Psoas muscle (tissue), 8 donors: ENCODE measurements around the gene ACSBG1. TPM values are rescaled to one million over a fixed set of nuclear protein-coding genes. Genes with fewer than 3 reads are reported as not detected.

ENCODE experiments used
- ATAC-seq, 4 donors: fragments of 200-7000 bp; cut with Tn5 transposase; one replicate each; pipeline ENCODE4 v1.9.1; 2020; ENCODE audit warnings: moderate library complexity in 3 of 4, mild to moderate bottlenecking in 2 of 4
- DNase-seq, 2 donors: peaks; one replicate each; pipeline ENCODE4 v3.0.0-alpha.2; 2020
- H3K27ac ChIP-seq: fragments of 200-600 bp; one replicate; pipeline ENCODE4 v1.8.0; 2022
- H3K27me3 ChIP-seq, 3 donors: fragments of 200-600 bp in 1 of 3; one replicate each; pipeline versions ENCODE4 v1.6.1 to v1.8.0; 2013 to 2022; ENCODE audit warnings: low read length in 2 of 3, mild to moderate bottlenecking in 2 of 3, moderate library complexity in 1 of 3; ENCODE audit not compliant: insufficient read depth in 3 of 3
- H3K36me3 ChIP-seq, 2 donors: fragments of 200-600 bp in 1 of 2; one replicate each; pipeline versions ENCODE4 v1.6.1 to v1.8.0; 2013 to 2022; ENCODE audit warnings: low read depth in 1 of 2, mild to moderate bottlenecking in 1 of 2, moderate library complexity in 1 of 2; ENCODE audit not compliant: insufficient read depth in 1 of 2
- H3K4me1 ChIP-seq: fragments of 200-600 bp; one replicate; pipeline ENCODE4 v1.8.0; 2022
- H3K4me3 ChIP-seq: fragments of 200-600 bp; one replicate; pipeline ENCODE4 v1.8.0; 2022; ENCODE audit warnings: mild to moderate bottlenecking
- H3K9me3 ChIP-seq: fragments of 200-600 bp; one replicate; pipeline ENCODE4 v1.8.0; 2022
- WGBS, 3 donors: extraction: QIAGEN DNeasy Blood & Tissue Kit; methylation state at CpG; one replicate each; pipeline versions ENCODE4 v1.1.6 to v1.1.7; 2013; 5-methylcytosine and 5-hydroxymethylcytosine counted together
- intact Hi-C, 2 donors: fragments of 100-400 bp; cut with DNase I; formaldehyde crosslinking; loops; one replicate each; pipeline versions ENCODE4 v1.11.0 to v1.14.2; 2022
- polyA plus RNA-seq, 3 donors: library from polyadenylated mRNA; stranded (reverse); fragments of 200-250 nt; gene quantifications; one replicate each; pipeline ENCODE4 v1.2.3, GENCODE V29; 2013
- total RNA-seq, 4 donors: library from RNA; stranded (reverse); fragmentation: NEBNext Ultra II Directional in 2 of 4; extraction: Animal tissue kit (Norgen Biotek cat#: 25700) in 2 of 4; gene quantifications; one replicate each; pipeline versions ENCODE4 v1.2.1 to v1.2.4, GENCODE V29; 2021 to 2023
- TF ChIP-seq, protein P1 (sequence below): fragments of 200-600 bp; IDR thresholded peaks from one replicate; pipeline ENCODE4 v1.8.0; 2022; ENCODE audit warnings: antibody characterized with exemption
- donor health status: healthy with polysubstance abuse.
- donor health status: DM: no; HTN: no; CAD: no; lungs with moderate emphysema.
- donor health status: Bipolar disorder and iron deficiency.
- donor health status: healthy.
- donor health status: DM: yes; HTN: yes; CAD: no.
- donor health status: DM: no; HTN: no; CAD: no.
- donor health status: DM: no; HTN: no; CAD: no.
- donor health status: DM: yes; HTN: yes; CAD: no.

Gene ACSBG1
- total and polyA plus RNA-seq, 7 donors = 0.12 to 0.64 (median 0.51) TPM; not detected in 3

- ATAC-seq (no peak), DNase-seq (no peak)
- H3K36me3 ChIP-seq = no peaks in the 10 kb centered on the region
- WGBS, 3 donors = 53 to 72% (median 71%) methylated on average over 1 of the region's 1 CpG
- H3K4me3 ChIP-seq = no peak overlapping the region
- intact Hi-C loops = no loop called here
- H3K9me3 ChIP-seq = peaks cover 7% of the 10 kb centered on the region
- H3K27ac ChIP-seq = no peak overlapping the region
- H3K27me3 ChIP-seq = no peaks in the 10 kb centered on the region
- peaks cover 15% of the 10 kb centered on the region for H3K4me1 ChIP-seq
- TF ChIP-seq, protein P1, sequence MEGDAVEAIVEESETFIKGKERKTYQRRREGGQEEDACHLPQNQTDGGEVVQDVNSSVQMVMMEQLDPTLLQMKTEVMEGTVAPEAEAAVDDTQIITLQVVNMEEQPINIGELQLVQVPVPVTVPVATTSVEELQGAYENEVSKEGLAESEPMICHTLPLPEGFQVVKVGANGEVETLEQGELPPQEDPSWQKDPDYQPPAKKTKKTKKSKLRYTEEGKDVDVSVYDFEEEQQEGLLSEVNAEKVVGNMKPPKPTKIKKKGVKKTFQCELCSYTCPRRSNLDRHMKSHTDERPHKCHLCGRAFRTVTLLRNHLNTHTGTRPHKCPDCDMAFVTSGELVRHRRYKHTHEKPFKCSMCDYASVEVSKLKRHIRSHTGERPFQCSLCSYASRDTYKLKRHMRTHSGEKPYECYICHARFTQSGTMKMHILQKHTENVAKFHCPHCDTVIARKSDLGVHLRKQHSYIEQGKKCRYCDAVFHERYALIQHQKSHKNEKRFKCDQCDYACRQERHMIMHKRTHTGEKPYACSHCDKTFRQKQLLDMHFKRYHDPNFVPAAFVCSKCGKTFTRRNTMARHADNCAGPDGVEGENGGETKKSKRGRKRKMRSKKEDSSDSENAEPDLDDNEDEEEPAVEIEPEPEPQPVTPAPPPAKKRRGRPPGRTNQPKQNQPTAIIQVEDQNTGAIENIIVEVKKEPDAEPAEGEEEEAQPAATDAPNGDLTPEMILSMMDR = no peak
Observed at GRCh38 chr15:78220713-78221112, 13.7 kb downstream of the ACSBG1 start.

DNA sequence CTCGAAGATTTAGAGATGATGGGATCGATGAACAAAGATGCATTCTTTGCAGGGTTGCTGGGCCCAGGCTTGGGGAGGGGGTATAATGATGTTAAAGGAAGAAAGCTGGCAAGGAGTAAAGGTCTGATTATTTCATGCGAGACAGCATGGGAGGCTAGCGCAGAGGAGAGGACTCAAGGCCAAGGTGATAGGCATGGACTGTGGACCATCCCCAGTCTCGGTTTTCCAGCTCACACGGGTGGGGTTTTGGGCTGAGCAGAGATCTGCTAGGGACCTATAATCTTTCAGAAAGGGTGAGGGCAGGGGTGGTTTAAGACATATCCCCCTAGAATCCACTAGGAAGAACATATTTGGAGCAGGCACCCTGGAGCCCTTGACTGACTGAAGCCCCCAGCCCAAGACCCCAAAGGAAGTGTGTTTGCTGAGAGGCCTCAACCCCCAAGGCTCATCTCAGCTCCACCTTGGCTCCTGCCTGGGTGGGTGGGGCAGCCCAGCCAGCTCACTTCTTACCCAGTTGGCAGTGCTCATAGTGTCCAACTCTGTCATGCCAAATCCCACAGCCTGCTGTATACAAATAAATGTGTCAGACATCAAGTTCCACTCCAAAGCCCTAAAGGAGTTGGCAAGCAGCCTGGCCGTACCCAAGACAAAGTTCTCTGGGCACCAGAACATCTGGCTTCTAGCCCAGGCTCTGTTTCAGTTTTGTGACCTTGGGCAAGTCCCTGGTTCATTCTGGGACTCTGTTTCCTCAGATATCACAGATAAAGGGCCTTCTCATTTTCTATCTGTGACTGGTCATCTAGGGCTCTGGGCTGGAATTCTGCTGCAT, 17.9 kb downstream of the ACSBG1 start:
- Histone ChIP-seq H3K36me3 (no peaks in the 10 kb centered on the region), H3K27me3 (no peaks in the 10 kb centered on the region), H3K4me1 (peaks cover 42% of the 10 kb centered on the region), H3K4me3 (no peak overlapping the region), H3K27ac (peak overlapping the region; percentile 79), H3K9me3 (no peaks in the 10 kb centered on the region)
- peak; percentile 80 to 87 (median 82) for ATAC-seq
- TF ChIP-seq, protein P1 = no peak
- DNase-seq = peak; percentile 74 to 90
- intact Hi-C loops = no loop called here
- WGBS, 3 donors = 31 to 56% (median 36%) methylated on average over 7 of the region's 7 CpGs

GRCh38 chr15:78213956-78214355, 20.4 kb downstream of the ACSBG1 start:
- intact Hi-C loops = no loop called here
- Histone ChIP-seq H3K27me3 (no peaks in the 10 kb centered on the region), H3K9me3 (no peaks in the 10 kb centered on the region), H3K4me3 (no peak overlapping the region), H3K27ac (no peak overlapping the region), H3K4me1 (peaks cover 53% of the 10 kb centered on the region), H3K36me3 (no peaks in the 10 kb centered on the region)
- DNase-seq (no peak), ATAC-seq (no peak)
- 86 to 91% (median 87%) methylated on average over 4 of the region's 4 CpGs for WGBS, 3 donors
- TF ChIP-seq, protein P1 = no peak

- DNase-seq = no peak
- 84 to 95% (median 94%) methylated on average over 6 of the region's 6 CpGs for WGBS, 3 donors
- no peak for ATAC-seq
- Histone ChIP-seq H3K4me3 (no peak overlapping the region), H3K4me1 (peaks cover 53% of the 10 kb centered on the region), H3K36me3 (no peaks in the 10 kb centered on the region), H3K9me3 (no peaks in the 10 kb centered on the region), H3K27ac (no peak overlapping the region), H3K27me3 (no peaks in the 10 kb centered on the region)
- intact Hi-C loops = no loop called here
- TF ChIP-seq, protein P1 = no peak
Observed at GRCh38 chr15:78213425-78213750, 21.0 kb downstream of the ACSBG1 start.
